HG03565 (cell line): ENCODE results near the gene NPTX1.

ENCODE experiments used
- ATAC-seq: cut with Tn5 transposase; IDR thresholded peaks from one replicate; pipeline ENCODE4 v1.9.1; 2021; ENCODE audit warnings: mild to moderate bottlenecking, moderate library complexity; ENCODE audit not compliant: unreplicated experiment

NPTX1 gene

GRCh38 chr17:80445007-80445725 lies 31.2 kb downstream of the NPTX1 start:
- no peak for ATAC-seq

- no peak for ATAC-seq
Observed at GRCh38 chr17:80444644-80444979, 31.8 kb downstream of the NPTX1 start.

- no peak for ATAC-seq
Observed at GRCh38 chr17:80443916-80444643, 32.3 kb downstream of the NPTX1 start.

GRCh38 chr17:80443498-80443897 lies 32.9 kb downstream of the NPTX1 start:
- ATAC-seq: no peak

- no peak for ATAC-seq
Observed at GRCh38 chr17:80442764-80443163, 33.6 kb downstream of the NPTX1 start.

GRCh38 chr17:80442323-80442659 lies 34.1 kb downstream of the NPTX1 start:
- no peak for ATAC-seq

GRCh38 chr17:80441598-80442322 lies 34.6 kb downstream of the NPTX1 start:
- ATAC-seq: no peak

- no peak for ATAC-seq
Observed at GRCh38 chr17:80441133-80441578, 35.3 kb downstream of the NPTX1 start.

GRCh38 chr17:80439499-80439898 lies 36.9 kb downstream of the NPTX1 start:
- ATAC-seq: no peak

GRCh38 chr17:80438806-80439205 lies 37.6 kb downstream of the NPTX1 start:
- no peak for ATAC-seq

- ATAC-seq: no peak
Observed at GRCh38 chr17:80437532-80437931, 38.9 kb downstream of the NPTX1 start.

- ATAC-seq: no peak
Observed at GRCh38 chr17:80433916-80434666, 42.3 kb downstream of the NPTX1 start.

- no peak for ATAC-seq
Observed at GRCh38 chr17:80432961-80433550, 43.4 kb downstream of the NPTX1 start.

- ATAC-seq: no peak
Observed at GRCh38 chr17:80432350-80432955, 44.0 kb downstream of the NPTX1 start.

GRCh38 chr17:80431246-80432195 lies 44.9 kb downstream of the NPTX1 start:
- no peak for ATAC-seq

- no peak for ATAC-seq
Observed at GRCh38 chr17:80430446-80431245, 45.8 kb downstream of the NPTX1 start.

- no peak for ATAC-seq
Observed at GRCh38 chr17:80429356-80430275, 46.8 kb downstream of the NPTX1 start.
